Upper lobe of right lung (tissue), 1 donor: ENCODE data around the gene PLPP3. TPM values are rescaled to one million over a fixed set of nuclear protein-coding genes. Genes with fewer than 3 reads are reported as not detected.

Source experiments
- ATAC-seq: fragments of 200-7000 bp; cut with Tn5 transposase; one replicate; pipeline ENCODE4 v1.9.1; 2020; ENCODE audit warnings: mild to moderate bottlenecking, moderate library complexity
- DNase-seq: peaks from one replicate; pipeline ENCODE4 v3.0.0-alpha.2; 2020
- H3K27ac ChIP-seq: fragments of 200-600 bp; one replicate; pipeline ENCODE4 v1.8.0; 2022
- H3K27me3 ChIP-seq: fragments of 200-600 bp; one replicate; pipeline ENCODE4 v1.8.0; 2022; ENCODE audit warnings: mild to moderate bottlenecking
- H3K36me3 ChIP-seq: fragments of 200-600 bp; one replicate; pipeline ENCODE4 v1.8.0; 2022
- H3K4me1 ChIP-seq: fragments of 200-600 bp; one replicate; pipeline ENCODE4 v1.8.0; 2022
- H3K4me3 ChIP-seq: fragments of 200-600 bp; one replicate; pipeline ENCODE4 v1.8.0; 2022; ENCODE audit warnings: mild to moderate bottlenecking
- H3K9me3 ChIP-seq: fragments of 200-600 bp; one replicate; pipeline ENCODE4 v1.8.0; 2022
- CTCF ChIP-seq: fragments of 200-600 bp; IDR thresholded peaks from one replicate; pipeline ENCODE4 v1.8.0; 2022; ENCODE audit warnings: antibody characterized with exemption
- intact Hi-C: fragments of 100-400 bp; cut with DNase I; formaldehyde crosslinking; loops from one replicate; pipeline ENCODE4 v1.11.0; 2022
- total RNA-seq: library from RNA; stranded (reverse); fragmentation: NEBNext Ultra II Directional; extraction: Animal tissue kit (Norgen Biotek cat#: 25700); gene quantifications from one replicate; pipeline ENCODE4 v1.2.1, GENCODE V29; 2021
- donor health status: DM: no; HTN: yes; CAD: no; lungs with severe emphysema.

Gene PLPP3
- total RNA-seq, 1 donor from 2014 or later: 124 TPM

GRCh38 chr1:56545711-56546110 lies 33.7 kb downstream of the PLPP3 start:
- Histone ChIP-seq H3K9me3 (no peaks in the 10 kb centered on the region), H3K27me3 (no peaks in the 10 kb centered on the region), H3K4me1 (peaks cover 25% of the 10 kb centered on the region), H3K36me3 (no peaks in the 10 kb centered on the region), H3K4me3 (no peak overlapping the region), H3K27ac (no peak overlapping the region)
- ATAC-seq: no peak
- DNase-seq: no peak
- TF ChIP-seq CTCF: no peak
- intact Hi-C loops: no loop called here

GRCh38 chr1:56543783-56544612 lies 35.4 kb downstream of the PLPP3 start:
- Histone ChIP-seq H3K36me3 (no peaks in the 10 kb centered on the region), H3K9me3 (no peaks in the 10 kb centered on the region), H3K4me3 (no peak overlapping the region), H3K27ac (no peak overlapping the region), H3K4me1 (peaks cover 32% of the 10 kb centered on the region), H3K27me3 (no peaks in the 10 kb centered on the region)
- no peak for DNase-seq
- intact Hi-C loops: no loop called here
- ATAC-seq: no peak
- TF ChIP-seq CTCF: no peak

GRCh38 chr1:56542651-56543050 lies 36.7 kb downstream of the PLPP3 start:
- ATAC-seq (no peak), DNase-seq (no peak)
- Histone ChIP-seq H3K4me1 (peaks cover 28% of the 10 kb centered on the region), H3K27me3 (no peaks in the 10 kb centered on the region), H3K4me3 (no peak overlapping the region), H3K27ac (no peak overlapping the region), H3K36me3 (no peaks in the 10 kb centered on the region), H3K9me3 (no peaks in the 10 kb centered on the region)
- intact Hi-C loops: no loop called here
- TF ChIP-seq CTCF: no peak

GRCh38 chr1:56541408-56541807 lies 38.0 kb downstream of the PLPP3 start:
- DNase-seq (no peak), ATAC-seq (no peak)
- H3K4me3 ChIP-seq: no peak overlapping the region
- no peak for TF ChIP-seq CTCF
- no peaks in the 10 kb centered on the region for H3K27me3 ChIP-seq
- H3K9me3 ChIP-seq: no peaks in the 10 kb centered on the region
- no peak overlapping the region for H3K27ac ChIP-seq
- intact Hi-C loops: no loop called here
- H3K36me3 ChIP-seq: peaks cover 7% of the 10 kb centered on the region
- H3K4me1 ChIP-seq: peaks cover 34% of the 10 kb centered on the region

- no peak overlapping the region for H3K27ac ChIP-seq
- no peak overlapping the region for H3K4me3 ChIP-seq
- peaks cover 40% of the 10 kb centered on the region for H3K4me1 ChIP-seq
- H3K9me3 ChIP-seq: no peaks in the 10 kb centered on the region
- TF ChIP-seq CTCF: no peak
- no peaks in the 10 kb centered on the region for H3K27me3 ChIP-seq
- peaks cover 14% of the 10 kb centered on the region for H3K36me3 ChIP-seq
- intact Hi-C loops: no loop called here
- no peak for DNase-seq
- no peak for ATAC-seq
Measured at GRCh38 chr1:56540467-56540866, 38.9 kb downstream of the PLPP3 start.
